ENCODE results near the gene CCDC159. TPM values are rescaled to one million over a fixed set of nuclear protein-coding genes. Genes with fewer than 3 reads are reported as not detected.
"Not testable (repeated sequence)": the region's sequence is repeated elsewhere in the genome, so short reads cannot be mapped to it uniquely, and the experiment has no call there.

CCDC159 gene, protein sequence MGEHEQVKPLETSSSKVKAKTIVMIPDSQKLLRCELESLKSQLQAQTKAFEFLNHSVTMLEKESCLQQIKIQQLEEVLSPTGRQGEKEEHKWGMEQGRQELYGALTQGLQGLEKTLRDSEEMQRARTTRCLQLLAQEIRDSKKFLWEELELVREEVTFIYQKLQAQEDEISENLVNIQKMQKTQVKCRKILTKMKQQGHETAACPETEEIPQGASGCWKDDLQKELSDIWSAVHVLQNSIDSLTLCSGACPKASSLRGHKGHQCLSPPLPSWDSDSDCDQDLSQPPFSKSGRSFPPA
- total RNA-seq (2014; rRNA removed; shearing (Covaris generic)): 4.7 and 7.9 TPM in 2 replicates

DNA sequence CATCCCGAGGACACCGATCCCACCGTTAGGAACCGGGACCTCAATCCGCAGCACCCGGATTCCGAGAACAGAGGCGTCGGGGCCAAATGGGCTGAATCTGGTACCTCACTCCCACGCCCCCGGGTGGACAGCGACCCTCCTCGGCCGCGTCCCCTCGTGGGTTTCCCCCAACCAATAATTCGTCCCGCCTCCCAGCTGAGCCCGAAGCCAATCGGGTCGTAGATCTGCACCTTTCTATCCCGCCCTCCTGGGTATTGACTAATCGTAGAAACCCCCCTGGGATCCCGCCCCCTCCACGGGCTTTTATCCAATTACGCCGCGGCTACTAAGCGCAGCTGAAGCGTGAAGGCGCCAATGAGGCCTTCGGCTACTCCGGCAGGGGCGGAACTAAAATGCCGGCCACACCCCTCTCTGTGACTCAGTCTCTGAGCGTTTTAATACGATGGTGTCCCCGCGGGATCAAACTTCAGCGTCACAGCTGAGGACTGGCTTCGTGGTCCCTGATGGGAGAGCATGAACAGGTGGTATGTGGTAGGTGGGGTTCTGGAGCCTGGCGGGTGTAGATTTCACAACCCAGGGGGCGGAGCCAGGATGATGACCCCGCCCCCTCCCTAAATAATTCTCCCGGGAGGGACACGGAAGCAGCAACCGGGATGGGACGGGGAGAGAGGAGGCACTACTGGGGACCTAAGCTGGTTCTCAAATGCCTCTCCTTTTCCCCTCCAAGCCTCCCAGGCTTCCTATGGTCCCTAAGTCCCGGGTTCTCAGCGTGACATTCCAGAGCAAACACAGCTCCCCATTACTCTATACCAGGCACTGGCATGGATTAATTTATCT, at the start of gene CCDC159, which contains the start of gene TMEM205:
Gene CCDC159, plus strand, starts transcription at position 416 of the 837 bp plus-strand sequence. Its CDS starts 88 bp downstream, at position 504.
Gene TMEM205, minus strand, starts transcription at position 165 of the 837 bp plus-strand sequence. CDS start 649 bp downstream, outside the sequence.
- DNase-seq (ENCODE audit: low read depth): peak; percentile 99

DNA sequence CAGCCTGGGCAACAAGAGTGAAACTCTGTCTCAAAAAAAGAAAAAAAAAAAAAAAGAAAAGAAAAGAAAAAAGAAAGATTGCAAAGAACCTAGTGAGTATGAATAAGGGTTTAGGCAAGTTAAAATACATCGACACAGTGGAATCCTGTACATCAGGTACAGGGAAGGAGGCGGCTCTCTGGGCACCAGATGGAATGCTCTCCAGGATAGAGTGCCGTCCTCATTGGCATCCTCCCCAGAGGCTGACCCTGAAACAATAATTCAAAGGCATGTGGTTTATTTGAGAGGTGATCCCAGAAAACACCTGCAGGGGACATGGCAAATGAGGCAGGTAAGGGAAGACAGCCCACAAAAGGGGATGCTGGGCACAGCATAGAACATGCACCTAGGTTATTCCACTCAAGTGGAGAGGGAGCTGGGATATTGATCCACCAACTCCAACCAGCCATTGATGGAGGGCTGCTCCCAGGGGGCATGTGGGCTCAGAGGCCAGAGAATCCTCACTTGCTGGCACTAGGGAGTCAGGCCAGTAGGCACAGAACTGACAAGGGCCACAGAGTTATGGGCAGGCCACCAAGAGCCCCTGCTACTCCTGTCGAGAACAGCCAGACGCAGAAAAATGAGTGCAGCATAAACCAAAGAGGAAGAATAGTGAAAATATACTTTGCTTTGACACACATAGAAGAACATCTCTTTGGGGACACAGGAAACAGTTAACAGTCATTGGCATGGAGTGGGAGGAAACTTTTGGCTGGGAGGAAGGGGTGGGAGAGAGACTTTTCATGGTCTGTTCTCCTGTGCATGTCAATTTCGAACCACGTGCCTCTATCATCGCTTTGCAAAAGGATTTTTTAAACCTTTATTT, 46.1 kb upstream of the CCDC159 start:
- no peak for DNase-seq (ENCODE audit: low read depth)

DNA sequence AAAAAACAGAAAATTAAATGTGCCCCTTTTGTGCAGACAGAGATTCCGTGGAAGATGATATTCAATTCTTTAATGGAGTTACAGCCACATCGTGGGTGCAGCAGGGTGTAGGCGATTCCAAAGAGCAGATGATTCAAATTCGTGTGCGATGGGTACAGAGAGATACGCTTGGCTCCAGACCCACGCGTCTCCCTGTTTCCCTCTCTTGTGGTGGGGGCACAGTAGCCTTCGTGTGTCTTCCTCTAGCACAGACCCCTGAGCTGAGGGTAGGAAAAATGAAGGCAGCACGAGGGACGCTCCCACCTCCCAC, 45.6 kb upstream of the CCDC159 start:
- no peak for DNase-seq (ENCODE audit: low read depth)

DNA sequence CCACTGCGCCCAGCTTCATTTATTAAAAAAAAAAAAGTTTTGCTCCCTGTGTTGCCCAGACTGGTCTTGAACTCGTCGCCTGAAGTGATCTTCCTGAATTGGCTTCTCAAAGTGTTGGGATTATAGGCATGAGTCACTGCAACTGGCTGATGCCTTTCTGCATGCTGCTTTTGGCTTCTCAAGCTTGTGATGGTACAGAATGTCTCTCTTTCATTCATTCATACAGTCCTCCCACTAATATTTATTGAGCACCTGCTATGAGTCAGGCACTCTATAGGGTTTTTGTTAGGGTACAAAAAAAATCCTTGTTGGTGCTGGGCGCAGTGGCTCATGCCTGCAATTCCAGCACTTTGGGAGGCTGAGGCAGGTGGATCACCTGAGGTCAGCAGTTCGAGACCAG, 41.4 kb upstream of the CCDC159 start:
- no peak for DNase-seq (ENCODE audit: low read depth)

DNA sequence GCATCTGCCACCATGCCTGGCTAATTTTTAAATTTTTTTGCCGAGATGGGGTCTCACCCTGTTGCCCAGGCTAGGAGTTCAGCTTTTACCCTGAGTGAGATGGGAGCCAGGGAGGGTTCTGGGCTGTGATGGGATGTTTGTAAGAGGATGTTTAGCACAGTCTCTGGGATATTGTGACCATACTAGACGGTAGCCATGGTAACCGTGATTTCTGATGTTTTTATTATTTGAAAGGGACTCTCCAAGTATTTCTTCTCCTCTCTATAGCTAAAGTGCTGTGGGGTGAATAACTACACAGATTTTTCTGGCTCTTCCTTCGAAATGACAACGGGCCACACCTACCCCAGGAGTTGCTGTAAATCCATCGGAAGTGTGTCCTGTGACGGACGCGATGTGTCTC, 40.0 kb upstream of the CCDC159 start:
- DNase-seq (ENCODE audit: low read depth): peak; percentile 50

DNA sequence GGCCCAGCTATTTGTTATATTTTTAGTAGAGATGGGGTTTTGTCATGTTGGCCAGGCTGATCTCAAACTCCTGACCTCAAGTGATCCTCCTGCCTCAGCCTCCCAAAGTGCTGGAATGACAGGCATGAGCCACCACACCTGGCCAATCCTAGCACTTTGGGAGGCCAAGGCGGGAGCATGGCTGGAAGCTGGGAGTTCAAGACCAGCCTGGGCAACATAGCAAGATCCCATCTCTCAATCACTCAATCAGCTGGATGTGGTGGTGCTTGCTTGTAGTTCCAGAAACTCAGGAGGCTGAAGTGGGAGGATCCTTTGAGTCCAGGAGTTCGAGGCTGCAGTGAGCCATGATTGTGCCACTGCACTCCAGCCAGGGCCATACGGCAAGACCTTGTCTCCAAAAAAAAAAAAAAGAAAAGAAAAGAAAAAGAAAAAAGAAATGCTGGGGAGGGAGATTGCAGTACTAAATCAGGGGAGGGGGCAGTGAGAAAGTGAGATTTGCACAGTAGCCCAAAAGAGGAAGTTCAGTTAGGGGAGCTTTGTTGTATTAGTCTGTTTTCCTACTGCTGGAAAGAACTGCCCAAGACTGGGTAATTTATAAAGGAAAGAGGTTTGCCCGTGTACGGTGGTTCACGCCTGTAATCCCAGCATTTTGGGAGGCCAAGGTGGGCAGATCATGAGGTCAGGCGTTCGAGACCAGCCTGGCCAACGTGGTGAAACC, 25.9 kb upstream of the CCDC159 start:
- DNase-seq (ENCODE audit: low read depth): not testable (repeated sequence)

DNA sequence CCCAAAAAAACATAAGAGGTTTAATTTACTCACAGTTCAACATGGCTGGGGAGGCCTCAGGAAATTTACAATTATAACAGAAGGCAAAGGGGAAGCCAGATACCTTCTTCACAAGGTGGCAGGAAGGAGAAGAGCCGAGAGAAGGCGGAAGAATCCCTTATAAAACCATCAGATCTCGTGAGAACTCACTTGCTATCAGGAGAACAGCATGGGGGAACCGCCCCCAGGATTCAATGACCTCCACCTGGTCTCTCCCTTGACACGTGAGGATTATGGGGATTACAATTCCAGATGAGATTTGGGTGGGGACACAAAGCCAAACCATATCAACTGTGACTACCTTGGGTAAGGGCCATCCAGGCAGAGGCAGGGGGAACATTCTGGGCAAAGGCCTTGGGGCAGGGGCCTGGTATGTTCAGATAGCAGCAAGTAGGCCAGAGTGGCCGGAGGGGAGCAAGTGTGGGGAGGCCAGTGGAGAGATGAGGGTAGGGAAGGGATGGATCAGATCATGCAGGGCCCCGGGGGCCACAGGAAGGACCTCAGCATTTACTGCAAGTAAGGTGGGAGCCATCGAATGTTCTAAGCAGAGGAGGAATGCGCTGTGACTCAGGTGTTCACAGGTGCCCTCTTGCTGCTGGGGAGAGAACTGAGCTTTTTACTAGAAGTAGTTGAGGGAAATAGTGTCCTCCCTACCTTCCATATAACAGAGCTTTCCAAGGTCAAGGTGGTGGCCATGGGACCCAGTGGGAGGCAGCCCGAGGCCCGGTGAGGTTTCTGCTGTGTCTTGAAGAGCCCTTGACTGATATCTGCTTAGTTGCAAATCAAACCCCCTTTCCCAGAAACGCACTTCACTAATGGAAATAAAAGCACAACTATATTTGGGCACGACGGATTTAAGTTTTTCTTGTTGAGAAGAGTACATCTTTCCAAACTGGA, 24.9 kb upstream of the CCDC159 start:
- DNase-seq (ENCODE audit: low read depth): no peak

DNA sequence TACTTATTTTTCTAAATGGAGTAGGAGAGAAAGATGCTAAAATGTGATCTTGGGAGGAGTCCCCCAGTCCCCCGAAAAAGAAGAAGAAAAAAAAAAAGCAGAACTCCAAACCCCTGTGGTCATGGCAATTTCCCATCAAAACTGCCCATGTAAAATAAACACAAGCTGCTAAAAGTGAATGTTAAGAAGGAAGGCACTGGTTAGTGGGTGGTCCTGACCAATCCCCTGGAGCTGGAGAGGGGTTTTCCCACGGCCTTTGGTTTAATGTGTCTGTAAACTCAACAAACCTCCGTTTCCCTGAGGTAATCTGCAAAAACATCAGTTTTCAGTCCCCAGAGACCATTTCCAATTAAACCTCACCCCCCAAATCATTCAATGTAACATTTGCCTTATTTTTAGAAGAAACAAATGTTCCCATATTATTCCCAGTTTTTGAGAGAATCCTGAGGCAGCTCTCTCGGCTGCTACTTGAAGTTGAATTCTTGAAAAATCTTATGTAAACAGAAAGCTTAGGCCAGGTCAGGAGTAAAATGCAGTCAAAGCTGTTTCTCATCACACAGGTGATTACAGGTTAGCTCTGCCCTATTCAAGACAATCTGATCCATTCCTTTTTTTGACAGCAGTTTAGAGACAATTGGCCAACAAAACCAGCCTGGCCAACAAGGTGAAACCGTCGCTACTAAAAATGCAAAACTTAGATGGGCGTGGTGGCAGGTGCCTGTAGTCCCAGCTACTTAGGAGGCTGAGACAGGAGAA, 23.9 kb upstream of the CCDC159 start:
- no peak for DNase-seq (ENCODE audit: low read depth)

DNA sequence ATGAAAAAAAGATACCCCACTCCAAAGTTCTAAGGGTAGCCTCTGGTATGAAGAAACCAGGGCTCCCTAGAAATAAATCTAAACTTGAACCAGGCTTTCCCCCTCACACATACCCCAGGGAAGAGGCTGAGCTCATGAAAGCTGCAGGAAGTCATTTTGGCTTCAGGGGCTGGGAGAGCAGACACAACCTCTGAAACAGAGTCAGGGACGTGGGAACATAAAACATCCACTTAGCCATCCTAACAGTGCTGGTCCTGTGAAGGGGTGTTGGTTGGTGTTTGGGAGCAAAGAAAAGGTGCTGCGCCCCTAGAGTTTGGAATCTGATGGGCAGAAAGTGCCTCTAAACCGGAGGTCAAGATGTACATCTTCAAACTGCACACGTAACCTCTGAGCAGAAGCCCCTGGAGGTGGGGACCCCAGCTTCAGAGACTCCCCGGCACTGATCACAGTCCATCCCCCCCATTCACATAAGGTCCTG, 22.7 kb upstream of the CCDC159 start:
- no peak for DNase-seq (ENCODE audit: low read depth)

DNA sequence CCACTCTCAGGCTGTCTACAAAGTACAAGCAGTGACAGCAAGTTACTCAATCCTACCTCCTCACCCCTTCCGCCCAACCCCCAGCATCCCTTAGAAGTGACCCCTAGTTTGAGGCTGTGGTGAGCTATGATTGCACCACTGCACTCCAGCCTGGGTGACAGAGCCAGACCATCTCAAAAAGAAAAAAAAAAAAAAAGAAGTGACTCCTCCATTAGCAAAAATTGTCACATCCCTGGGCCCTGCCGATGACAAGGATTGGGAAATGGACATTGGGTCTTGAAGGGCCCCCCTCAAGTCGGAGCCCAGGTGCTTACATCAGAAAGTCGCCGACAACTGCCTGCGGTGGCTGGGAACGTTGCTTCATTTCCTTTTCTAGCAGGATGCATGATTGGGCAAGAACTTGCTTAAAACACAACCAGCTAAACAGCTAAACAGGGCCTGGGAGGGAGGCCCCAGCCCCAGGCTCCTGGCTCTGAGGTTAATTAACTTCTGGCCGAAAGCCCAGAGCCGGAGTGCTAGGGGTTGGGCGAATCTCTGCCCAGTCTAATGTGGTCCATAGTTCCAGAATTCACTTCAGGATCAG, 22.1 kb upstream of the CCDC159 start:
- peak; percentile 96 for DNase-seq (ENCODE audit: low read depth)

DNA sequence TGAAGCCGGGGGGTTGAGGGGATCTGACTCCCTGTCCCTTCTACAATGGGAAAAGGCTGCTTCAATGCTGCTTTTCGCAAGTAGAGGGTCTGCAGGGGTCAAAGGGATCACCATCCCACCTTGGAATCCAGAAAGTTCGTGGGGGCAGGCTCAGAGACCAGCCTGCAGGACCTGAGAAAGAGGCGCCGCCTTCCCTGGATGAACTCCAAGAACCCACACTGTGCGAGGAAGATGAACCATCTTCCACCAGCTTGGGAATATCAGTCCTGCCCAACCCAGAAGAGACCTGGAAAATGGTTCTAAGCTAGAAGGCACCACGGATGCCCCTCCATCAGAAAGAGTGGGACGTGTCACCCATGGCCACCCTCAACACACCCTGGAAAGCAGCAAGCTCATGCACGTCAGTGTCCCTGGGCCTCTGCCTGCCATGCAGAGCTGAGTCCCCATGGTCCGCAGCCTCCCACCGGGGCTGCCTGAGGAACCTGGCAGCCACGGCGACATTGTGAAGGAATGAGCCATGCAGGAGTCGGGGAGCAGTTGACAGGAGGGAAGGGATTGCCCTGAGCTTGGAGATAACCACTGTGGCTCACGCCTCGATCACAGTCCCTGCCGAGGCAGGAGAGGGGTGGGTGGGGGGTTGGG, 21.4 kb upstream of the CCDC159 start:
- DNase-seq (ENCODE audit: low read depth): no peak

DNA sequence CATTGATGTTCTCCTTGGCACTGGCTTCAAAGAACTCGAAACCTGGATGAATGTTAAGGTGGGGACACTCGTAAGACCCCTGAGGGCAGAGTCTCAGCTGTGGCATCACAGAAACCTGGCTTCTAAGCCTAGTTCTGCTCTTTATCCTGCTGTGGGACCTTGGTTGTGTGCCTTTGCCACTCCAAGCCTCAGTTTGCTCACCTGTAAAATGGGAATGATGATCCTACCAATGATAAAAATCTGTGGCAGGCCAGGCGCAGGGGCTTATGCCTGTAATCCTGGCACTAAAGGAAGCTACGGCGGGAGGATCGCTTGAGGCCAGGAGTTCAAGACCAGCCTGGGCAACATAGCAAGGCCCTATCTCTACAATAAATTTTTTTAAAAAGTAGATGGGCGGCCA, 20.8 kb upstream of the CCDC159 start:
- DNase-seq (ENCODE audit: low read depth): no peak

DNA sequence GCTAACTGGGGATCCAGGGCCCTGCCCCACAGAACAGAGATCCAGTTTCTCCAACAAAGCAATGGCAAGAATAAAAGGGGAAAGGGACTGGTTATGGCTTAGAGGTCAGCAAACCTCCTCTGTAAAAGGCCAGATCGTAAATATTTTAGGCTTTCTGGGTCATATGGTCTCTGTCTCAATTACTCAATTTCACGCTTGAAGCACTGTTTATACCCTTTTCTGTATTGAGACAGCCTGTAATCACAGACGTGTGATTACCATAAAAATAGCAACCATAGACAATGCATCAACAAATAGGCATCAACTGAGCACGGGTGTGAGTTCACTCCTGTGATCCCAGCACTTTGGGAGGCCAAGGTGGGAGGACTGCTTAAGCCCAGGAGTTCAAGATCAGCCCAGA, 16.2 kb upstream of the CCDC159 start:
- no peak for DNase-seq (ENCODE audit: low read depth)

DNA sequence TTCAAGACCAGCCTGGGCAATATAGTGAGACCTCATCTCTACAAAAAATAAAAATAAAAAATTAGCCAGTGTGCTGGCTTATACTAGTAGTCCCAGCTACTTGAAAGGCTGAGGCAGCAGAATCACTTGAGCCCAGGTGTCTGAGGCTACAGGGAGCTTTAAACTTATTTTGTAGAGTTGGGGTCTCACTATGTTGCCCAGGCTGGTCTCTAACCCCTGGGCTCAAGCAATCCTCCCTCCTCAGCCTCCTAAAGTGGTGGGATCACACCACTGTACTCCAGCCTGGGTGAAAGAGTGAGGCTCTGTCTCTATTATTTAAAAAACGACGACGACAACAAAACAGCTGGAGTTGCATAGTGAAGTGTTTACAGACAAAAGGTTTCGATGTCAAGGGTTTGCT, 14.8 kb upstream of the CCDC159 start:
- no peak for DNase-seq (ENCODE audit: low read depth)

DNA sequence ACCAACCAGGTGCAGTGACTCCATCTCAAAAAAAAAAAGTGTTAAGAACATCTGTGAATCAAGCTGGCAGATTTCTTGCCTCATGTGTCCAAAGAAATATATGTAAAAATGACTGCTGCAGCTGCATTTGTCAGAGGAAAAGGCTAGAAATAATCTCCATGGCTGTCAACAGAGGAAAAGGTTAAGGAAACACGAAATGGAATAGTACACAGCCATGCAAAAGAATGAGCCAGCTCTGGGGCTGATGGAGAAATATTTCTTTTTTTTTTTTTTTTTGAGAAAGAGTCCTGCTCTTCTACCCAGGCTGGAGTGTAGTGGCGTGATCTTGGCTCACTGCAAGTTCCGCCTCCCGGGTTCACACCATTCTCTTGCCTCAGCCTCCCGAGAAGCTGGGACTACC, 13.5 kb upstream of the CCDC159 start:
- no peak for DNase-seq (ENCODE audit: low read depth)

DNA sequence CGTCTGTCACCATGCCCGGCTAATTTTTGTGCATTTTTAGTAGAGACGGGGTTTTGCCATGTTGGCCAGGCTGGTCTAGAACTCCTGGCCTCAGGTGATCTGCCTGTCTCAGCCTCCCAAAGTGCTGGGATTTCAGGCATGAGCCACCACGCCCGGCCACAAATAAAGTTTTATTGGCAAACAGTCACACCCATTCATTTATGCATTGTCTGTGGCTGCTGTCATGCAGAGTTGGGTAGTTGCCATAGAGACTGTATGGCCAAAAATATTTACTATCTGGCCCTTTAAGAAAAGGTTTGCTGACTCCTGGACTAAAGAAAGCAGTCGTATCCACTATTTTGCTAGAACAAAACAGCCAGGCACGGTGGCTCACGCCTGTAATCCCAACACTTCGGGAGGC, 12.5 kb upstream of the CCDC159 start:
- DNase-seq (ENCODE audit: low read depth): peak; percentile 66

DNA sequence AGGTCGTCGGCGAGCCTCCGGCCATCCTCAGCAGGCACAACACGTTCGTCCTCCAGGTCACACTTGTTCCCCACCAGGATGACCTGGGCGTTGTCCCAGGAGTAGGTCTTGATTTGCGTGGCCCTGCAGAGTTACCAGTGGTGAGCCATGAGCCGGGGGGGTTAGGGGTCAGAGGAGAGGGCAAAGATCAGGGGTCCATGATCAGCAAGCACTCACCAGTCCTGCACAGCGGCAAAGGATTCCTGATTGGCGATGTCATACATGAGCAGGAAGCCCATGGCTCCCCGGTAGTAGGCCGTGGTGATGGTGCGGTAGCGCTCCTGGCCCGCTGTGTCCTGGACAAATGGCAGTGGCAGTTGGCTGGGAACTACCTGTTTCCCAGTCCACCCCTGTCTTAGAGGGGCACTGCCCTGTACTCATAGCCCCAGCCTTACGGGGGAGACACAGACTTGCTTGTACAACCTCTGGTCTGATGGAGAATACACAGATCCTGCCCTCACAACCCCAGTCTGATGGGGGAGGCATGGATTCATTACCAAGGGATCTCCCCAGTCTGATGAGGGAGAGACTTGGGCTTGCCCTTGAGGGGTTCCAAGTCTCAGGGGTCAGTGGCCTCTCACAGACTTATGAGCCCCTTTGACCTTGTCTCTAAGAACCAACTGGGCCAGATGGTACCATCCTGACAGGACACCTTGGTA, 10.7 kb upstream of the CCDC159 start:
- no peak for DNase-seq (ENCODE audit: low read depth)

DNA sequence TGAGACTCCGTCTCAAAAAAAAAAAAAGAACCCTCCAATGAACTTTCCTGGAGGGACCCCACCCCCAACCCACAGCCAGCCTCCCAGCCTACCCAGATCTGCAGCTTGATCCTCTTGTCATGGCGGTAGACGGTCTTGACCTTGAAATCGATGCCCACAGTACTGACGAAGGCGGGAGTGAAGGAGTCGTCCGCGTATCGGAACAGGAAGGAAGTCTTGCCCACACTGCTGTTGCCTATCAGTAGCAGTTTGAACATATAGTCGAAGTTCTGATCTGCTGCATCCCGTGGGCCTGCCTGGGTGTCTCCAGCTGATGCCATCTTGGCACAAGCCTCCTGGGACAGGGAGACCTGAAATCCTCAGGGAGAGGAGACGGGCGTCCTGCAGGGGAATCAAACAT, 9.2 kb upstream of the CCDC159 start:
- no peak for DNase-seq (ENCODE audit: low read depth)

Data from M059J (cell line).